Brain microvascular endothelial cell (primary cell): ENCODE measurements around the gene COQ2.

Experiments
- DNase-seq: peaks from one replicate; pipeline ENCODE4 v3.0.0-alpha.2; 2020
- H3K27ac ChIP-seq: fragments of 250-450 bp; sonication (Bioruptor Pico); 2 replicates; pipeline ENCODE4 v1.5.1; 2020; ENCODE audit warnings: mild to moderate bottlenecking, moderate library complexity
- H3K27me3 ChIP-seq: fragments of 250-450 bp; sonication (Bioruptor Pico); replicated peaks from 2 replicates; pipeline ENCODE4 v1.5.1; 2020; ENCODE audit warnings: mild to moderate bottlenecking
- H3K36me3 ChIP-seq: fragments of 250-450 bp; sonication (Bioruptor Pico); replicated peaks from 2 replicates; pipeline ENCODE4 v1.5.1; 2020; ENCODE audit warnings: mild to moderate bottlenecking
- H3K4me3 ChIP-seq: 2 replicates; pipeline ENCODE4 v1.5.1; 2011; ENCODE audit warnings: low read depth, mild to moderate bottlenecking, control low read depth, low read length, moderate library complexity
- in situ Hi-C: cut with HindIII; loops from 2 replicates; pipeline ENCODE4 v1.10.0; 2017; ENCODE audit warnings: low sequenced_read_pairs, low pct_ligation_motif_present
- TF ChIP-seq, protein P1 (sequence below): IDR thresholded peaks from 2 replicates; pipeline ENCODE4 v1.5.1; 2011; ENCODE audit warnings: low read depth, mild to moderate bottlenecking, moderate library complexity, low read length, control low read depth, inconsistent platforms; ENCODE audit errors: missing control alignments

The COQ2 gene

DNA sequence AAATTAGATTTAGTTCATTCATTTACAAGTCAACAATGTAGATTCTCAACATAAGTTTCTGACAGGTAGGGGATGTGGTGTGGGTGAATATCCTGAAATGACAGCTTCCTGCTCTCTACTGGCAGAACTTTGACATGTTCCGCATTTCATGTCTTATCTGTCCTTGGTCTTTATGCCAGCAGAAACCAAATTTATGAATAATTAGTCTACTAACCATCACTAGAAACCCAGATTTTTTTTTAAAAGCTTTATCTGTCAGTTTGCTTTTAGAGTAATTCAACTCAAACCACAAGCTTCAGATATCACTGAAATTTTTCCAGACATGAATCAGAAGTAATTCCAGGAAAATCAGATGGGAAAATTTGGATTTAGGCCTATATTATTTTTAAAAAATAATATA lies 17.9 kb downstream of the COQ2 start:
- H3K4me3 ChIP-seq = no peak overlapping the region
- TF ChIP-seq, protein P1, sequence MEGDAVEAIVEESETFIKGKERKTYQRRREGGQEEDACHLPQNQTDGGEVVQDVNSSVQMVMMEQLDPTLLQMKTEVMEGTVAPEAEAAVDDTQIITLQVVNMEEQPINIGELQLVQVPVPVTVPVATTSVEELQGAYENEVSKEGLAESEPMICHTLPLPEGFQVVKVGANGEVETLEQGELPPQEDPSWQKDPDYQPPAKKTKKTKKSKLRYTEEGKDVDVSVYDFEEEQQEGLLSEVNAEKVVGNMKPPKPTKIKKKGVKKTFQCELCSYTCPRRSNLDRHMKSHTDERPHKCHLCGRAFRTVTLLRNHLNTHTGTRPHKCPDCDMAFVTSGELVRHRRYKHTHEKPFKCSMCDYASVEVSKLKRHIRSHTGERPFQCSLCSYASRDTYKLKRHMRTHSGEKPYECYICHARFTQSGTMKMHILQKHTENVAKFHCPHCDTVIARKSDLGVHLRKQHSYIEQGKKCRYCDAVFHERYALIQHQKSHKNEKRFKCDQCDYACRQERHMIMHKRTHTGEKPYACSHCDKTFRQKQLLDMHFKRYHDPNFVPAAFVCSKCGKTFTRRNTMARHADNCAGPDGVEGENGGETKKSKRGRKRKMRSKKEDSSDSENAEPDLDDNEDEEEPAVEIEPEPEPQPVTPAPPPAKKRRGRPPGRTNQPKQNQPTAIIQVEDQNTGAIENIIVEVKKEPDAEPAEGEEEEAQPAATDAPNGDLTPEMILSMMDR = no peak
- H3K36me3 ChIP-seq = no peaks in the 10 kb centered on the region
- H3K27ac ChIP-seq = peak overlapping the region; percentile 31
- in situ Hi-C loops = loop anchor here (25.0 kb wide), 1 partner anchor 229 kb away; the partner anchor contains the start of gene COPS4
- DNase-seq = no peak
- no peaks in the 10 kb centered on the region for H3K27me3 ChIP-seq

DNA sequence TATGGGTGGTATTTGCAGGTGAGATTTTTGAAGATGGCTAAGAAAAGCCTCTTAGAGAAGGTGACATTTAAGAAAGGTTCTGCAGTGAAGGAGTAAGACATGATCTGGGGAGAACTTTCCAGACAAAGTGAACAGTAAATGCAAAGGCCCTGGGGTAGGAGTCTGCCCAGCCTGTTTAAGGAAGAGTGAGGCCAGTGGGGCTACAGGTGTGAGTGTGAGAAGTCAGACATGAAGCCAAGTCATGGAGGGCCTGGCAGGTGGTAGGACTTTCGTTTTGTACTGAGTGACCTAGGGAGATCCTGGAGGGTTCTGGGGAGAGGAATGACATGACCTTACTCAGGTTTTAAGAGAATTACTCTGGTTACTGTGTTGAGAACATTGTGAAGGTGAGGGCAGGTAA lies 21.5 kb downstream of the COQ2 start:
- peaks cover 2% of the 10 kb centered on the region for H3K36me3 ChIP-seq
- TF ChIP-seq, protein P1 = no peak
- H3K27ac ChIP-seq = no peak overlapping the region
- no peak for DNase-seq
- in situ Hi-C loops = loop anchor here (25.0 kb wide), 1 partner anchor 226 kb away; the partner anchor contains the start of gene COPS4
- no peaks in the 10 kb centered on the region for H3K27me3 ChIP-seq
- no peak overlapping the region for H3K4me3 ChIP-seq

DNA sequence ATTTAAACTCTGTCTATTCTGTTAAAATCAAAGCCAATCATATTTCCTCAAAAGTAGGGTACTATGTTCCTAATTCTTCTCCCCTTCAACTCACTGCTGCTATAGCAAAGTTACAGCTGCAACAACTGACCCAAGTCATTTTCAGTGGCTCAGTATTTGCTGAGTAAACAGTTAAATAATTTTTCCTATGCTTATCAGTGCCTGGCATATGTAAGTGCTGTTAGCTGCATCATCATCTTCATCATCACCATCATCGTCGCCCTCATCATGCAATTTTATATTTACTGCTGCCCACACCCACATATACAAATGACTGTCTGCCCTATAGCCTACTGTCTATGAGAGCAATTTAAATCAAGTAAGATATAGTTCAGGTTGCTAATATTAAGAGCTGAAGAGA lies 21.9 kb downstream of the COQ2 start:
- H3K36me3 ChIP-seq = peaks cover 2% of the 10 kb centered on the region
- no peak overlapping the region for H3K4me3 ChIP-seq
- H3K27ac ChIP-seq = no peak overlapping the region
- H3K27me3 ChIP-seq = no peaks in the 10 kb centered on the region
- TF ChIP-seq, protein P1 = no peak
- DNase-seq = no peak
- in situ Hi-C loops = loop anchor here (25.0 kb wide), 1 partner anchor 225 kb away; the partner anchor contains the start of gene COPS4

DNA sequence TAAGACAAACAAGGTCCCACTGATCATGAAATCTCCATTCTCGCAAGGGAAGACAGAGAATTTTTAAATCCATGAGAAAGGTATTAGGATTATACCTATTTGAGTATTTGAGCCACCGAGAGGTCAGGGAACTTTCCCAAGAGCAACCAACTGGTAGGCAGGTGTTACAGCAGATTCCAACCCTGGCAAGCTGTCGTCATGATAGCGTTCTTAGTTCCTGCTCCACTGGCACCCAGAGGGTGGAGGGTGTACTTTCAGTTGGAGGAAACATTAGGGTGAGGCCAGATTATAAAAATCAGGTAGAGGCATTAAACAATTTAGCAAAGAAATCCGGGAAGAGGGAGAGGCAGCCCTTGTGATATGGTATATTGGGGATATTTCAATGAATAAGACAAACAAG lies 23.3 kb downstream of the COQ2 start:
- no peak for DNase-seq
- TF ChIP-seq, protein P1 = no peak
- no peak overlapping the region for H3K27ac ChIP-seq
- no peak overlapping the region for H3K4me3 ChIP-seq
- in situ Hi-C loops = loop anchor here (25.0 kb wide), 1 partner anchor 224 kb away; the partner anchor contains the start of gene COPS4
- no peaks in the 10 kb centered on the region for H3K27me3 ChIP-seq
- H3K36me3 ChIP-seq = peaks cover 2% of the 10 kb centered on the region

DNA sequence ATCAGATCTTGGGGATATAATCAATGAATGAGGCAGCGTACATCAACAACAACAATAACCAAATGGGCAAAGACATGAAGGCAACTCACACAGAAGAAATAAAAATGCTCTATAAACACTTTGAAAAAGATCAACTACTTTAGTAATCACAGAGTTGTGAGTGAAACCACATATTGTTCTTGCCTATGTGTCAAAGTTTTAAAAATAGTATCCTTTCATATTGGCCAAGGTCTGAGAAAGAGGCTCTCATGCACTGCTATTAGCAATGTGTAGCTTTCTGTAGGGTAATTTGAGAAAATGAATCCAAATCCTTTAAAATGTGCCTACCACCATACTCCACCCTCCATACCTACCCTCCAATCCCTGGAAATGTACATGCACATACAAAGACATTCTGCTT lies 25.0 kb downstream of the COQ2 start:
- in situ Hi-C loops = loop anchor here (25.0 kb wide), 1 partner anchor 222 kb away; the partner anchor contains the start of gene COPS4
- Histone ChIP-seq H3K4me3 (no peak overlapping the region), H3K36me3 (peaks cover 2% of the 10 kb centered on the region), H3K27ac (no peak overlapping the region), H3K27me3 (no peaks in the 10 kb centered on the region)
- TF ChIP-seq, protein P1 = no peak
- no peak for DNase-seq

DNA sequence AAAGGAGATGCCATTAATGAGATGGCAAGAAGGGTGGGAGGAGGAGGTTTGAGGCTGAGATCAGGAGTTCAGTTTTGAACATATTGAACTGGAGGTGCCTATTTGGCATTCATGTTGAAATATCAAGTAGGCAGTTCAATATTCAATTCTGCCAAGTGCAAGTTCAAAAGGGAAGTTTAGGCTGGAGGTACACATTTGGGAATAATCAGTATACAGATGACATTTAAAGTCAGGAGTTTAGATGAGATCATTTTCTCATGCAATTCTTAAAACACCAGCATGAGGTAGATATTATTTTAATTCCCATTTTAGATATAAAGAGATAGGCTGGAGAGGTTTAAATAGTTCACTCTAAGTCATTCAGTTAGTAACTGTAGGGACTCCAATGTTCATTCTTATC lies 26.1 kb downstream of the COQ2 start:
- Histone ChIP-seq H3K27ac (no peak overlapping the region), H3K4me3 (no peak overlapping the region), H3K36me3 (peaks cover 2% of the 10 kb centered on the region), H3K27me3 (no peaks in the 10 kb centered on the region)
- in situ Hi-C loops = loop anchor here (25.0 kb wide), 1 partner anchor 221 kb away; the partner anchor contains the start of gene COPS4
- no peak for DNase-seq
- TF ChIP-seq, protein P1 = no peak
